ENCODE measurements around the gene TMEM212. TPM values are rescaled to one million over a fixed set of nuclear protein-coding genes. Genes with fewer than 3 reads are reported as not detected.
"Not testable (repeated sequence)": the region's sequence is repeated elsewhere in the genome, so short reads cannot be mapped to it uniquely, and the experiment has no call there.

Gene TMEM212
- total RNA-seq, 1 experiment from 2014 or later, result not detected

DNA sequence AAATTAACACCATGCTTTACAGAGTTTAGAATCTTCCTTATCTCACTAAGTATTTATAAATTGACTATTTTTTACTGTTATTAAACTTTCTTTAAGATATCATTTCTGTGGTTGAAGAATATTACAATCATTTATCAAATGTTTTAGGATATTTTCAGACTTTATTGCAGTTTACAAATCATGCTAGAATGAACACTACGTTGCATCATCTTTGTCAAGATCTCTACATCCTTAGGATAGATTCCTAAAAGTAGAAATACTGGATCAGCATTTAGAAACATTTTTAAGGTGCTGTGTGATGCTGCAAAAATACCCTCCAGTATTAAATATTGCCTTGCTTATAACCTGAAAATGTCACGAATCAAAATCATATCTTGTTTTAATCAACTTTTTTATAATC lies 30.3 kb upstream of the TMEM212 start:
- Histone ChIP-seq H3K4me3 (ENCODE audit: low read depth, low read length) (no peak overlapping the region), H3K9me3 (no peaks in the 10 kb centered on the region), H3K27me3 (replicated peaks; ENCODE audit: control insufficient read depth, insufficient read depth, low read length) (no peaks in the 10 kb centered on the region), H3K4me1 (peaks cover 21% of the 10 kb centered on the region), H3K36me3 (ENCODE audit: control insufficient read depth, insufficient read depth, low read length) (no peaks in the 10 kb centered on the region)
- Mint-ChIP-seq H3K4me3 (ENCODE audit: unreplicated experiment) (no peak overlapping the region), H3K27me3 (ENCODE audit: insufficient read depth, unreplicated experiment) (no peaks in the 10 kb centered on the region), H3K36me3 (ENCODE audit: insufficient read depth, unreplicated experiment) (peaks cover 2% of the 10 kb centered on the region), H3K9me3 (ENCODE audit: unreplicated experiment) (no peaks in the 10 kb centered on the region), H3K27ac (ENCODE audit: unreplicated experiment) (no peak overlapping the region), H3K4me1 (ENCODE audit: low read depth, unreplicated experiment) (peaks cover 21% of the 10 kb centered on the region)
- ChIA-PET CTCF (no interaction called here), POLR2A (no interaction called here)
- no peak for DNase-seq
- TF ChIP-seq, protein P1, sequence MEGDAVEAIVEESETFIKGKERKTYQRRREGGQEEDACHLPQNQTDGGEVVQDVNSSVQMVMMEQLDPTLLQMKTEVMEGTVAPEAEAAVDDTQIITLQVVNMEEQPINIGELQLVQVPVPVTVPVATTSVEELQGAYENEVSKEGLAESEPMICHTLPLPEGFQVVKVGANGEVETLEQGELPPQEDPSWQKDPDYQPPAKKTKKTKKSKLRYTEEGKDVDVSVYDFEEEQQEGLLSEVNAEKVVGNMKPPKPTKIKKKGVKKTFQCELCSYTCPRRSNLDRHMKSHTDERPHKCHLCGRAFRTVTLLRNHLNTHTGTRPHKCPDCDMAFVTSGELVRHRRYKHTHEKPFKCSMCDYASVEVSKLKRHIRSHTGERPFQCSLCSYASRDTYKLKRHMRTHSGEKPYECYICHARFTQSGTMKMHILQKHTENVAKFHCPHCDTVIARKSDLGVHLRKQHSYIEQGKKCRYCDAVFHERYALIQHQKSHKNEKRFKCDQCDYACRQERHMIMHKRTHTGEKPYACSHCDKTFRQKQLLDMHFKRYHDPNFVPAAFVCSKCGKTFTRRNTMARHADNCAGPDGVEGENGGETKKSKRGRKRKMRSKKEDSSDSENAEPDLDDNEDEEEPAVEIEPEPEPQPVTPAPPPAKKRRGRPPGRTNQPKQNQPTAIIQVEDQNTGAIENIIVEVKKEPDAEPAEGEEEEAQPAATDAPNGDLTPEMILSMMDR (IDR thresholded peaks at IDR 0.05; ENCODE audit: insufficient read depth in 1 of 2, low read depth in 1 of 2, low read length in 1 of 2, severe bottlenecking in 1 of 2, unreplicated experiment in 1 of 2), result no peak
- no TSS peak for BruUV-seq (replicated peaks)
- intact Hi-C loops (cut with micrococcal nuclease; ENCODE audit: unreplicated experiment), result no loop called here

DNA sequence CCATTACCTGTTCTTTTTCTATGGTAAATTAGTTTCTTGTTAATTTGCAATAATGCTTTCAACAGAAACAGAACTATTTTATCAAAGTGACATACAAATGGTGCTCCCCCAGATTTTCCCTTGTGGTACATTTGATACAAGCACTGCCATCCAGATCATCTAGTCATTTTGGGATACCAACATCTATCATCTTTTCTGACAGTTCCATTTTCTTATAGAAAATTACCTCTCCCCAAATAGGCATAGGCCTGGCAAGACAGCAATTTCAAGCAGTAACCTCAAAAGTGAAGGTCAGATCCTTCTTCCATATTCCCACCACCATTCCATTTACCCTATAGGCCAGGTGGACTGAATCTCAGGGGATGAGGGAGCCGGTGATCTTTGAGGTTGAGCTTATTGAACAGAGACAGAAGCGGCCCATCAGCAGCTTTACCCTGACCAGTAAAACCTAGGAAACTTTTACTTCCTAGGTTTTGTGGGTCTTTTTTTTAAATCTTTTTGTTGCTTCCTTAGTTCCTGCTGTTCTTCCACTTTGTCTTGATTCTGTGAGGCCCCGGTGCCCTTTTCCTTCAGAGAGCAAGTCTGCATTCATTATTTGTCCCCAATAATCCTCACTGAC lies 29.8 kb upstream of the TMEM212 start:
- H3K27me3 Mint-ChIP-seq (ENCODE audit: insufficient read depth, unreplicated experiment), result no peaks in the 10 kb centered on the region
- H3K4me3 Mint-ChIP-seq (ENCODE audit: unreplicated experiment), result no peak overlapping the region
- Histone ChIP-seq H3K4me3 (ENCODE audit: low read depth, low read length) (no peak overlapping the region), H3K9me3 (no peaks in the 10 kb centered on the region), H3K36me3 (ENCODE audit: control insufficient read depth, insufficient read depth, low read length) (no peaks in the 10 kb centered on the region), H3K4me1 (peaks cover 21% of the 10 kb centered on the region), H3K27me3 (replicated peaks; ENCODE audit: control insufficient read depth, insufficient read depth, low read length) (no peaks in the 10 kb centered on the region)
- peak overlapping the region; percentile 70 for H3K27ac Mint-ChIP-seq (ENCODE audit: unreplicated experiment)
- DNase-seq, result no peak
- H3K9me3 Mint-ChIP-seq (ENCODE audit: unreplicated experiment), result no peaks in the 10 kb centered on the region
- intact Hi-C loops (cut with micrococcal nuclease; ENCODE audit: unreplicated experiment), result no loop called here
- no peaks in the 10 kb centered on the region for H3K36me3 Mint-ChIP-seq (ENCODE audit: insufficient read depth, unreplicated experiment)
- H3K4me1 Mint-ChIP-seq (ENCODE audit: low read depth, unreplicated experiment), result peaks cover 21% of the 10 kb centered on the region
- BruUV-seq (replicated peaks), result no TSS peak
- ChIA-PET POLR2A (no interaction called here), CTCF (no interaction called here)
- TF ChIP-seq, protein P1 (IDR thresholded peaks at IDR 0.05; ENCODE audit: insufficient read depth in 1 of 2, low read depth in 1 of 2, low read length in 1 of 2, severe bottlenecking in 1 of 2, unreplicated experiment in 1 of 2), result no peak

DNA sequence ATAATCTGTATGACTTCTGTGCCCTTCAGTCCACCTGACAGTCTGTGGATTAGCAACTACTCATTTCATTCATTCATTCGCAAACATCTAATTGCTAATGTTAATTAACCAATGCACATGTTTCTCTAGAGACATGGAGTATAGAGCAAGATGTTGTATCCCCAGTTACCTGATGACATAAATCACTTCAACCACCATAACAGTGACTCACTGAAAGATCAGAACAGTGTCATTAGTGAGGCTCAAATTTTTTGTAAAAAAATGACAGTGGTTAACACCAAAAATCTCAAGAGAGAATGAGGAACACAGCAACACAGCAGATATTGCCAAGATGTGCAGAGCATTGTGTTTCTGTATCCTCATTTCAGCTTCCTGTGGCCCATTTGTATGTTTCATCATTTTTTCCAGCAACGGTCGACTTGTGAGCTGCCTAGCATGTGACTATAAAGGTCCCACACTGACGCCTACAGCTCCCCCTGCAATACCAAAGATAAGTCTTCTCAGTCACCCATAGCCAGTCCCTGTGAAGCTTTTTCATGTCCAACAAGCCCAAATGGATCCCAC lies 29.2 kb upstream of the TMEM212 start:
- DNase-seq, result no peak
- H3K9me3 Mint-ChIP-seq (ENCODE audit: unreplicated experiment), result no peaks in the 10 kb centered on the region
- POLR2A ChIA-PET, result no interaction called here
- TF ChIP-seq, protein P1 (IDR thresholded peaks at IDR 0.05; ENCODE audit: insufficient read depth in 1 of 2, low read depth in 1 of 2, low read length in 1 of 2, severe bottlenecking in 1 of 2, unreplicated experiment in 1 of 2), result no peak
- Histone ChIP-seq H3K36me3 (ENCODE audit: control insufficient read depth, insufficient read depth, low read length) (no peaks in the 10 kb centered on the region), H3K4me1 (peaks cover 21% of the 10 kb centered on the region), H3K4me3 (ENCODE audit: low read depth, low read length) (no peak overlapping the region), H3K27me3 (replicated peaks; ENCODE audit: control insufficient read depth, insufficient read depth, low read length) (no peaks in the 10 kb centered on the region), H3K9me3 (no peaks in the 10 kb centered on the region)
- peaks cover 21% of the 10 kb centered on the region for H3K4me1 Mint-ChIP-seq (ENCODE audit: low read depth, unreplicated experiment)
- intact Hi-C loops (cut with micrococcal nuclease; ENCODE audit: unreplicated experiment), result no loop called here
- H3K27me3 Mint-ChIP-seq (ENCODE audit: insufficient read depth, unreplicated experiment), result no peaks in the 10 kb centered on the region
- BruUV-seq (replicated peaks), result no TSS peak
- H3K27ac Mint-ChIP-seq (ENCODE audit: unreplicated experiment), result peak overlapping the region; percentile 70
- CTCF ChIA-PET, result no interaction called here
- H3K36me3 Mint-ChIP-seq (ENCODE audit: insufficient read depth, unreplicated experiment), result no peaks in the 10 kb centered on the region
- H3K4me3 Mint-ChIP-seq (ENCODE audit: unreplicated experiment), result no peak overlapping the region

DNA sequence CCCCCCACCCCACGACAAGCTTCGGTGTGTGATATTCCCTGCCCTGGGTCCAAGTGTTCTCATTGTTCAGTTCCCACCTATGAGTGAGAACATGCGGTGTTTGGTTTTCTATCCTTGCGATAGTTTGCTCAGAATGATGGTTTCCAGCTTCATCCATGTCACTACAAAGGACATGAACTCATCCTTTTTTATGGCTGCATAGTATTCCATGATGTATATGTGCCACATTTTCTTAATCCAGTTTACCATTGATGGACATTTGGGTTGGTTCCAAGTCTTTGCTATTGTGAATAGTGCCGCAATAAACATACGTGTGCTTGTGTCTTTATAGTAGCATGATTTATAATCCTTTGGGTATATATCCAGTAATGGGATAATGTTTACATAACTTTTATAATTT lies 28.5 kb upstream of the TMEM212 start:
- intact Hi-C loops (cut with micrococcal nuclease; ENCODE audit: unreplicated experiment); H3K9me3 ChIP-seq; CTCF ChIA-PET; H3K27ac Mint-ChIP-seq (ENCODE audit: unreplicated experiment); H3K4me3 Mint-ChIP-seq (ENCODE audit: unreplicated experiment); BruUV-seq (replicated peaks); H3K4me3 ChIP-seq (ENCODE audit: low read depth, low read length); H3K9me3 Mint-ChIP-seq (ENCODE audit: unreplicated experiment); H3K36me3 ChIP-seq (ENCODE audit: control insufficient read depth, insufficient read depth, low read length); DNase-seq; H3K27me3 Mint-ChIP-seq (ENCODE audit: insufficient read depth, unreplicated experiment); H3K36me3 Mint-ChIP-seq (ENCODE audit: insufficient read depth, unreplicated experiment); H3K27me3 ChIP-seq (replicated peaks; ENCODE audit: control insufficient read depth, insufficient read depth, low read length); POLR2A ChIA-PET: not testable (repeated sequence)
- H3K4me1 ChIP-seq, result peaks cover 21% of the 10 kb centered on the region
- H3K4me1 Mint-ChIP-seq (ENCODE audit: low read depth, unreplicated experiment), result peaks cover 14% of the 10 kb centered on the region
